ENCODE measurements around the gene OIP5.
"Not testable (repeated sequence)": the region's sequence is repeated elsewhere in the genome, so short reads cannot be mapped to it uniquely, and the experiment has no call there.

OIP5 gene

DNA sequence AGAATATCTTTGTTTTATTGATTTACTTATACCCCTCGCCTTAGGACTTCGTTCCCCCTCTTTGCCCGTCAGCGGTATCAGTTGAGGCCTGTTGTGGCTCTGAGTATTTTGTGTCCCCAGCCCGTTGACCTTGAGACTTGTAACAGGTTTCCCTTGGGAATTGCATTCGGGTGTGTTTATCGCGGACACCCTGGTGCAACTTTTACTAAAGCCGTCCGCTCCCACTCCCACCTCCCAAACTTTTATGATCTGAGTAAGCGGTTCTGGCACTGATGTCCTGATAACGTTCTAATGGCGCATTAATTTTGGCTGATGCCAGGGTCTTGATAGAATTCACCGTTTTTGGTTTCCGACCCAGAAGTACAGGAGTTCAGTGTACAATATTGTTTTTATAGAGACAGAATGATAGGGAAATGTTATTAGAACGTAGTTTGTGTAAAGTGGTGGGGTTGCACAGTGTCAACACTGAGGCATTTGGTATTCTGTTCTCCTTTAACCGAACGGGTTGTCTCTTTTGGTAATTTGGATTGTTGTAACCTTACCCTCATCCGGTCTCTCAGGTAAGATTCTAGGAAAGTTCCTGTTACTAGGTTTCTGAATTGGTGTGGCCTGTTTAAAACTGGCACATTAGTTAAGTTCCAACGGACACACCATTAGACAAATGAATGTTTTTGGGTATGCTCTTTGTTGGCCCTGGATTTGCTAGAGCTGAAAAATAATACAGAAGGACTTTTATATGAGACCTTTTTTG is 47.8 kb downstream of the OIP5 start:
- Histone ChIP-seq H2AK5ac (ENCODE audit: low read length, severe bottlenecking) (no peak overlapping the region), H3K9ac (ENCODE audit: low read length) (peak overlapping the region; percentile 99), H3K23ac (ENCODE audit: low read length in 2 of 2) (no peak overlapping the region), H3K36me3 (ENCODE audit: control insufficient read depth in 1 of 2, insufficient read depth in 2 of 2, low read depth in 1 of 2, low read length in 2 of 2) (peaks cover 18 to 50% of the 10 kb centered on the region in 2 experiments), H4K91ac (ENCODE audit: low read length) (no peak overlapping the region), H2BK12ac (ENCODE audit: low read length in 2 of 2) (peak overlapping the region in 1 of 2 experiments; percentile 15), H3K14ac (ENCODE audit: low read length in 2 of 2) (no peak overlapping the region), H3K4me1 (ENCODE audit: control insufficient read depth, insufficient read depth, low read depth, low read length) (peaks cover 6% of the 10 kb centered on the region), H2BK120ac (ENCODE audit: low read depth, low read length) (peak overlapping the region; percentile 77), H3K18ac (ENCODE audit: low read depth in 1 of 2, low read length in 2 of 2) (peak overlapping the region; percentile 89 to 93), H2AFZ (ENCODE audit: low read depth, low read length) (no peak overlapping the region), H4K8ac (ENCODE audit: low read length) (no peak overlapping the region), H3K27me3 (ENCODE audit: control insufficient read depth in 1 of 2, insufficient read depth in 1 of 2, low read length in 2 of 2) (no peaks in the 10 kb centered on the region), H2BK15ac (ENCODE audit: low read depth, poor library complexity, severe bottlenecking) (no peak overlapping the region), H2BK5ac (ENCODE audit: low read depth, low read length, poor library complexity, severe bottlenecking) (no peak overlapping the region), H3K79me1 (replicated peaks; ENCODE audit: low read length, poor library complexity, severe bottlenecking) (peaks cover 8% of the 10 kb centered on the region), H3K4me2 (ENCODE audit: low read length, poor library complexity, severe bottlenecking) (peak overlapping the region; percentile 72), H3K9me3 (ENCODE audit: control insufficient read depth, low read length) (no peaks in the 10 kb centered on the region), H3K4ac (ENCODE audit: low read depth in 1 of 2, low read length in 2 of 2) (peak overlapping the region in 1 of 2 experiments; percentile 99), H3K4me3 (ENCODE audit: insufficient read depth in 1 of 2, low read depth in 1 of 2, low read length in 2 of 2) (peak overlapping the region; percentile 92 to 99), H3K27ac (ENCODE audit: low read length, poor library complexity, severe bottlenecking) (peak overlapping the region; percentile 51)
- DNase-seq = peak; percentile 33
- WGBS = 2% methylated on average over 20 of the region's 20 CpGs

DNA sequence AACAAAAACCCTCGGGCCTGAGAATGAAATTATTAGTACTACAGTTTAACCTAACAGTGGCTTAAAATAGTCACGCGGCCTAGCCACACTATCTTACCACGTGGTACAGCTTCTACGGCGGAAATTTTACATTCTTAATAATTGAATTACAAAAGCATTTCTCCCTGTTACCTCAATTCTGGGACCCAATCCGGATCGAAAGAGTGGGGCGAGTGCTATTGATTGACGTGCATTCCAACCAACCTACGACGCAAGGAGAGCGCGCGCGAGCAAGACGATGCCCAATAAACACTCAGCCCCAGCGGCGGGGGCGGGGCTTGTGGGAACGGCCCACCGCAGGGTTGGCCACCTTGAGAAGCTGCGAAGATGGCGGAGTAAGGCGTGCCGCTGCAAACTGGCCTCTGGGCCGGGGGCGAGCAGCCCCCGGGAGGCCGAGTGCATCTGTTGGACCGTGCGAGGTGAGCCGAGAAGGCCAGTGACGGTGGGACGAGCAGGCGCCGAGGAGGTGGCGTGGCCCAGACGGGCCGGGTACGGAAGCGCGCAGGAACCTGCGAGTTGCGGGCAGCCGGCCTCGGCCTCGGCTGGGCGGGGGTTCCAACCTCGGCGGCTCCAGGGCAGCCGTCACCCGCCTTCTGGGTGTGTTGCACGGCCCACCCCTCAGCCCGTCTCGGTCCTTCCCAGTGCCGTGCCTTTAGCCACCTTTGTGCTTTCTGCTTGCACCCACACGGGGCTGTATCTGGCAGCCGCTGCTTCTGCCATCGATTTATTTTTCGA is 48.6 kb downstream of the OIP5 start:
- peak overlapping the region; percentile 46 to 67 for H3K23ac ChIP-seq (ENCODE audit: low read length in 2 of 2)
- peak overlapping the region; percentile 72 for H3K4me2 ChIP-seq (ENCODE audit: low read length, poor library complexity, severe bottlenecking)
- peak overlapping the region; percentile 92 for H4K91ac ChIP-seq (ENCODE audit: low read length)
- H2BK12ac ChIP-seq (ENCODE audit: low read length in 2 of 2) = peak overlapping the region; percentile 15 to 32
- peak overlapping the region in 1 of 2 experiments; percentile 98 for H3K14ac ChIP-seq (ENCODE audit: low read length in 2 of 2)
- peak overlapping the region; percentile 90 for H4K8ac ChIP-seq (ENCODE audit: low read length)
- H3K4me1 ChIP-seq (ENCODE audit: control insufficient read depth, insufficient read depth, low read depth, low read length) = peaks cover 6% of the 10 kb centered on the region
- peaks cover 8% of the 10 kb centered on the region for H3K79me1 ChIP-seq (replicated peaks; ENCODE audit: low read length, poor library complexity, severe bottlenecking)
- peak overlapping the region; percentile 73 for H3K27ac ChIP-seq (ENCODE audit: low read length, poor library complexity, severe bottlenecking)
- H2AFZ ChIP-seq (ENCODE audit: low read depth, low read length) = peak overlapping the region; percentile 87
- H3K9ac ChIP-seq (ENCODE audit: low read length) = peak overlapping the region; percentile 99
- H2AK5ac ChIP-seq (ENCODE audit: low read length, severe bottlenecking) = no peak overlapping the region
- peaks cover 17 to 50% of the 10 kb centered on the region in 2 experiments for H3K36me3 ChIP-seq (ENCODE audit: control insufficient read depth in 1 of 2, insufficient read depth in 2 of 2, low read depth in 1 of 2, low read length in 2 of 2)
- peak overlapping the region; percentile 60 for H2BK15ac ChIP-seq (ENCODE audit: low read depth, poor library complexity, severe bottlenecking)
- H2BK5ac ChIP-seq (ENCODE audit: low read depth, low read length, poor library complexity, severe bottlenecking) = peak overlapping the region; percentile 46
- peak; percentile 99 for DNase-seq
- H3K4ac ChIP-seq (ENCODE audit: low read depth in 1 of 2, low read length in 2 of 2) = peak overlapping the region; percentile 29 to 99
- no peaks in the 10 kb centered on the region for H3K27me3 ChIP-seq (ENCODE audit: control insufficient read depth in 1 of 2, insufficient read depth in 1 of 2, low read length in 2 of 2)
- H2BK120ac ChIP-seq (ENCODE audit: low read depth, low read length) = peak overlapping the region; percentile 77
- no peaks in the 10 kb centered on the region for H3K9me3 ChIP-seq (ENCODE audit: control insufficient read depth, low read length)
- under 1% methylated on average over 58 of the region's 61 CpGs for WGBS
- peak overlapping the region; percentile 92 to 99 for H3K4me3 ChIP-seq (ENCODE audit: insufficient read depth in 1 of 2, low read depth in 1 of 2, low read length in 2 of 2)
- H3K18ac ChIP-seq (ENCODE audit: low read depth in 1 of 2, low read length in 2 of 2) = peak overlapping the region; percentile 89 to 93

DNA sequence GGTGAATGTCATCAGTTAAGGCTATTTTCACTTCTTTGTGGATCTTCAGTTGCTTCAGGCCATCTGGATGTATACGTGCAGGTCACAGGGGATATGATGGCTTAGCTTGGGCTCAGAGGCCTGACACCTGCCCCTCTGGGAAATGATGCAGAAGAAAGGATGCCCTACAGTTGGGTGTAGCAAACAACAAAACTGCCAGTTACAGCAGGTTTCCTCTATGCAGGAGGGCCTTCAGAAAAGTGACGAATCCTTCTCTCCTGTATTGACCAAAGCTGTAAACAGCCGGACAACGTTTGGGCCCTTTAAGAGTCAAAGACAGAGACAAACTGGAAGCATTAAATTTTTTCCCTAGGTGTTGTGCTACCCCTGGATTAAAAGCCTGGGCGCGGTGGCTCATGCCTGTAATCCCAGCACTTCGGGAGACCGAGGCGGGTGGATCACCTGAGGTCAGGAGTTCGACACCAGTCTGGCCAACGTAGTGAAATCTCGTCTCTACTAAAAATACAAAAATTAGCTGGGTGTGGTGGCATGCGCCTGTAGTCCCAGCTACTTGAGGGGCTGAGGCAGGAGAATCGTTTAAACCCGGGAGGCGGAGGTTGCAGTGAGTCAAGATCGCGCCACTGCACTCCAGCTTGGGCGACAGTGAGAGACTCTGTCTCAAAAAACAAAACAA is 49.3 kb downstream of the OIP5 start:
- Histone ChIP-seq H3K36me3 (ENCODE audit: control insufficient read depth in 1 of 2, insufficient read depth in 2 of 2, low read depth in 1 of 2, low read length in 2 of 2) (peaks cover 18 to 50% of the 10 kb centered on the region in 2 experiments), H3K18ac (ENCODE audit: low read depth in 1 of 2, low read length in 2 of 2) (peak overlapping the region; percentile 23 to 65)
- H2BK5ac ChIP-seq (ENCODE audit: low read depth, low read length, poor library complexity, severe bottlenecking) = not testable (repeated sequence)

More for the DNA sequence above, 49.3 kb downstream of the OIP5 start:
- 73% methylated on average over 12 of the region's 19 CpGs for WGBS
- H3K27ac ChIP-seq (ENCODE audit: low read length, poor library complexity, severe bottlenecking); DNase-seq; H2BK15ac ChIP-seq (ENCODE audit: low read depth, poor library complexity, severe bottlenecking); H3K14ac ChIP-seq (ENCODE audit: low read length in 2 of 2); H3K4me1 ChIP-seq (ENCODE audit: control insufficient read depth, insufficient read depth, low read depth, low read length); H3K23ac ChIP-seq (ENCODE audit: low read length in 2 of 2); H3K9me3 ChIP-seq (ENCODE audit: control insufficient read depth, low read length); H2AFZ ChIP-seq (ENCODE audit: low read depth, low read length); H3K27me3 ChIP-seq (ENCODE audit: control insufficient read depth in 1 of 2, insufficient read depth in 1 of 2, low read length in 2 of 2); H4K91ac ChIP-seq (ENCODE audit: low read length); H3K79me1 ChIP-seq (replicated peaks; ENCODE audit: low read length, poor library complexity, severe bottlenecking); H3K4me2 ChIP-seq (ENCODE audit: low read length, poor library complexity, severe bottlenecking): not testable (repeated sequence)
- H3K4ac ChIP-seq (ENCODE audit: low read depth in 1 of 2, low read length in 2 of 2) = peak overlapping the region; percentile 28 to 92
- peak overlapping the region; percentile 79 for H4K8ac ChIP-seq (ENCODE audit: low read length)
- peak overlapping the region in 1 of 2 experiments; percentile 70 for H2BK12ac ChIP-seq (ENCODE audit: low read length in 2 of 2)
- H2BK120ac ChIP-seq (ENCODE audit: low read depth, low read length) = peak overlapping the region; percentile 11
- peak overlapping the region; percentile 39 for H2AK5ac ChIP-seq (ENCODE audit: low read length, severe bottlenecking)
- H3K9ac ChIP-seq (ENCODE audit: low read length) = peak overlapping the region; percentile 99
- peak overlapping the region in 1 of 2 experiments; percentile 99 for H3K4me3 ChIP-seq (ENCODE audit: insufficient read depth in 1 of 2, low read depth in 1 of 2, low read length in 2 of 2)

All from mesenchymal stem cell (in vitro differentiated cells and primary cell).